Measurements from ENCODE around the gene ZDHHC24.
"Not testable (repeated sequence)": the region's sequence is repeated elsewhere in the genome, so short reads cannot be mapped to it uniquely, and the experiment has no call there.

DNA sequence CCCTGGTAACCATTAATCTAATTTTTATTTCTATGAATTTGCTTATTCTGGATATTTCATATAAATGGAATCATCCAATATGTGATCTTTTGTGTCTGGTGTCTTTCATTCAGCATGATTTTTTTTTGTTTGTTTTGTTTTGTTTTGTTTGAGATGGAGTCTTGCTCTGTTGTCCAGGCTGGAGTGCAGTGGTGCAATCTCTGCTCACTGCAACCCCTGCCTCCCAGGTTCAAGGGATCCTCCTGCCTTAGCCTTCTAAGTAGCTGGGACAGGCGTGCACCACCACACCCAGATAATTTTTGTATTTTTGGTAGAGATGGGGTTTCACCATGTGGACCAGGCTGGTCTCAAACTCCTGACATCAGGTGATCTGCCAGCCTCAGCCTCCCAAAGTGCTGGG lies 39.6 kb upstream of the ZDHHC24 start:
- not testable (repeated sequence) for TF ChIP-seq MXI1 (conservative IDR thresholded peaks at IDR 0.05; ENCODE audit: poor library complexity, severe bottlenecking); POLR2AphosphoS5 (IDR thresholded peaks at IDR 0.05); EZH2 (IDR thresholded peaks at IDR 0.05; ENCODE audit: borderline replicate concordance, insufficient read depth, low read length, poor library complexity, severe bottlenecking); EP300 (conservative IDR thresholded peaks at IDR 0.05; ENCODE audit: poor library complexity, severe bottlenecking); RAD21 (conservative IDR thresholded peaks at IDR 0.05)
- TF ChIP-seq, protein P1, sequence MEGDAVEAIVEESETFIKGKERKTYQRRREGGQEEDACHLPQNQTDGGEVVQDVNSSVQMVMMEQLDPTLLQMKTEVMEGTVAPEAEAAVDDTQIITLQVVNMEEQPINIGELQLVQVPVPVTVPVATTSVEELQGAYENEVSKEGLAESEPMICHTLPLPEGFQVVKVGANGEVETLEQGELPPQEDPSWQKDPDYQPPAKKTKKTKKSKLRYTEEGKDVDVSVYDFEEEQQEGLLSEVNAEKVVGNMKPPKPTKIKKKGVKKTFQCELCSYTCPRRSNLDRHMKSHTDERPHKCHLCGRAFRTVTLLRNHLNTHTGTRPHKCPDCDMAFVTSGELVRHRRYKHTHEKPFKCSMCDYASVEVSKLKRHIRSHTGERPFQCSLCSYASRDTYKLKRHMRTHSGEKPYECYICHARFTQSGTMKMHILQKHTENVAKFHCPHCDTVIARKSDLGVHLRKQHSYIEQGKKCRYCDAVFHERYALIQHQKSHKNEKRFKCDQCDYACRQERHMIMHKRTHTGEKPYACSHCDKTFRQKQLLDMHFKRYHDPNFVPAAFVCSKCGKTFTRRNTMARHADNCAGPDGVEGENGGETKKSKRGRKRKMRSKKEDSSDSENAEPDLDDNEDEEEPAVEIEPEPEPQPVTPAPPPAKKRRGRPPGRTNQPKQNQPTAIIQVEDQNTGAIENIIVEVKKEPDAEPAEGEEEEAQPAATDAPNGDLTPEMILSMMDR (IDR thresholded peaks at IDR 0.05; ENCODE audit: poor library complexity, severe bottlenecking) = not testable (repeated sequence)
